Measurements from ENCODE around the gene PMP22.

PMP22 gene

GRCh38 chr17:15265131-15265530 lies at the start of gene PMP22:
Gene PMP22 (minus strand): TSS chr17:15265326. CDS start chr17:15260727, 4,599 bp downstream.
- DNase-seq: no peak

GRCh38 chr17:15311996-15312395 lies 46.9 kb upstream of the PMP22 start:
- no peak for DNase-seq

- DNase-seq: no peak
These were observed 44.7 kb upstream of the PMP22 start for GRCh38 chr17:15309793-15310192.

GRCh38 chr17:15309236-15309635 lies 44.1 kb upstream of the PMP22 start:
- DNase-seq: no peak

GRCh38 chr17:15308758-15309157 lies 43.6 kb upstream of the PMP22 start:
- no peak for DNase-seq

GRCh38 chr17:15307710-15308111 lies 42.6 kb upstream of the PMP22 start:
- DNase-seq: no peak

- DNase-seq: no peak
These were observed 38.7 kb upstream of the PMP22 start for GRCh38 chr17:15303851-15304250.

- no peak for DNase-seq
These were observed 38.1 kb upstream of the PMP22 start for GRCh38 chr17:15303268-15303667.

GRCh38 chr17:15301845-15302244 lies 36.7 kb upstream of the PMP22 start:
- DNase-seq: no peak

GRCh38 chr17:15298176-15298575 lies 33.0 kb upstream of the PMP22 start:
- no peak for DNase-seq

- no peak for DNase-seq
These were observed 28.4 kb upstream of the PMP22 start for GRCh38 chr17:15293558-15293957.

- DNase-seq: no peak
These were observed 26.7 kb upstream of the PMP22 start for GRCh38 chr17:15291674-15292361.

GRCh38 chr17:15290605-15291004 lies 25.5 kb upstream of the PMP22 start:
- DNase-seq: no peak

GRCh38 chr17:15289285-15290183 lies 24.4 kb upstream of the PMP22 start:
- no peak for DNase-seq

GRCh38 chr17:15288859-15289258 lies 23.7 kb upstream of the PMP22 start:
- DNase-seq: no peak

GRCh38 chr17:15287538-15288267 lies 22.6 kb upstream of the PMP22 start:
- DNase-seq: no peak

- DNase-seq: no peak
These were observed 20.3 kb upstream of the PMP22 start for GRCh38 chr17:15285466-15285865.

GRCh38 chr17:15284537-15284936 lies 19.4 kb upstream of the PMP22 start:
- DNase-seq: no peak

GRCh38 chr17:15284107-15284506 lies 19.0 kb upstream of the PMP22 start:
- DNase-seq: no peak

GRCh38 chr17:15281909-15282308 lies 16.8 kb upstream of the PMP22 start:
- no peak for DNase-seq

GRCh38 chr17:15278924-15279477 lies 13.9 kb upstream of the PMP22 start:
- DNase-seq: no peak

- no peak for DNase-seq
These were observed 13.3 kb upstream of the PMP22 start for GRCh38 chr17:15278380-15278779.

GRCh38 chr17:15274017-15274416 lies 8.9 kb upstream of the PMP22 start:
- DNase-seq: no peak

Measured in CD4-positive, alpha-beta T cell treated with Interleukin-4 for 1 hour (primary cell).